ENCODE data around the gene SFMBT2.

- TF ChIP-seq, protein P1, sequence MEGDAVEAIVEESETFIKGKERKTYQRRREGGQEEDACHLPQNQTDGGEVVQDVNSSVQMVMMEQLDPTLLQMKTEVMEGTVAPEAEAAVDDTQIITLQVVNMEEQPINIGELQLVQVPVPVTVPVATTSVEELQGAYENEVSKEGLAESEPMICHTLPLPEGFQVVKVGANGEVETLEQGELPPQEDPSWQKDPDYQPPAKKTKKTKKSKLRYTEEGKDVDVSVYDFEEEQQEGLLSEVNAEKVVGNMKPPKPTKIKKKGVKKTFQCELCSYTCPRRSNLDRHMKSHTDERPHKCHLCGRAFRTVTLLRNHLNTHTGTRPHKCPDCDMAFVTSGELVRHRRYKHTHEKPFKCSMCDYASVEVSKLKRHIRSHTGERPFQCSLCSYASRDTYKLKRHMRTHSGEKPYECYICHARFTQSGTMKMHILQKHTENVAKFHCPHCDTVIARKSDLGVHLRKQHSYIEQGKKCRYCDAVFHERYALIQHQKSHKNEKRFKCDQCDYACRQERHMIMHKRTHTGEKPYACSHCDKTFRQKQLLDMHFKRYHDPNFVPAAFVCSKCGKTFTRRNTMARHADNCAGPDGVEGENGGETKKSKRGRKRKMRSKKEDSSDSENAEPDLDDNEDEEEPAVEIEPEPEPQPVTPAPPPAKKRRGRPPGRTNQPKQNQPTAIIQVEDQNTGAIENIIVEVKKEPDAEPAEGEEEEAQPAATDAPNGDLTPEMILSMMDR (IDR thresholded peaks at IDR 0.05): no peak
- no peak for TF ChIP-seq POLR2A (IDR thresholded peaks at IDR 0.05)
These were observed 217.9 kb downstream of the SFMBT2 start for GRCh38 chr10:7192831-7193361.

All from right lobe of liver (tissue), 4 donors.